ENCODE data around the gene FOLR3.
"Not testable (repeated sequence)": the region's sequence is repeated elsewhere in the genome, so short reads cannot be mapped to it uniquely, and the experiment has no call there.

The FOLR3 gene

GRCh38 chr11:72123117-72123653, 12.3 kb upstream of the FOLR3 start:
- DNase-seq (ENCODE audit: low spot score), result no peak

GRCh38 chr11:72124046-72124445, 11.5 kb upstream of the FOLR3 start:
- no peak for DNase-seq (ENCODE audit: low spot score)

- no peak for DNase-seq (ENCODE audit: low spot score)
These were observed 9.6 kb upstream of the FOLR3 start for GRCh38 chr11:72125956-72126355.

GRCh38 chr11:72127923-72128322, 7.6 kb upstream of the FOLR3 start:
- no peak for DNase-seq (ENCODE audit: low spot score)

- DNase-seq (ENCODE audit: low spot score), result no peak
These were observed 6.1 kb upstream of the FOLR3 start for GRCh38 chr11:72129381-72129780.

GRCh38 chr11:72132646-72133045, 2.9 kb upstream of the FOLR3 start:
- DNase-seq (ENCODE audit: low spot score), result no peak

GRCh38 chr11:72135891-72136683, 562 bp downstream of the FOLR3 start:
- no peak for DNase-seq (ENCODE audit: low spot score)

- no peak for DNase-seq (ENCODE audit: low spot score)
These were observed 1.2 kb downstream of the FOLR3 start for GRCh38 chr11:72136684-72137262.

- DNase-seq (ENCODE audit: low spot score), result no peak
These were observed 3.4 kb downstream of the FOLR3 start for GRCh38 chr11:72138821-72139390.

GRCh38 chr11:72139500-72139899, 4.0 kb downstream of the FOLR3 start:
- no peak for DNase-seq (ENCODE audit: low spot score)

GRCh38 chr11:72140661-72141060, 5.1 kb downstream of the FOLR3 start:
- DNase-seq (ENCODE audit: low spot score), result no peak

GRCh38 chr11:72141066-72141465, 5.5 kb downstream of the FOLR3 start:
- DNase-seq (ENCODE audit: low spot score), result no peak

- not testable (repeated sequence) for DNase-seq (ENCODE audit: low spot score)
These were observed 6.6 kb downstream of the FOLR3 start for GRCh38 chr11:72142086-72142485.

GRCh38 chr11:72142543-72142942, 7.0 kb downstream of the FOLR3 start:
- not testable (repeated sequence) for DNase-seq (ENCODE audit: low spot score)

GRCh38 chr11:72144807-72145565, 9.5 kb downstream of the FOLR3 start:
- DNase-seq (ENCODE audit: low spot score), result no peak

GRCh38 chr11:72146625-72147024, 11.1 kb downstream of the FOLR3 start:
- DNase-seq (ENCODE audit: low spot score), result no peak

GRCh38 chr11:72150882-72151281, 15.4 kb downstream of the FOLR3 start:
- DNase-seq (ENCODE audit: low spot score), result no peak

- not testable (repeated sequence) for DNase-seq (ENCODE audit: low spot score)
These were observed 18.3 kb downstream of the FOLR3 start for GRCh38 chr11:72153874-72154273.

GRCh38 chr11:72154816-72155215, 19.3 kb downstream of the FOLR3 start:
- no peak for DNase-seq (ENCODE audit: low spot score)

GRCh38 chr11:72155751-72156150, 20.2 kb downstream of the FOLR3 start:
- no peak for DNase-seq (ENCODE audit: low spot score)

- DNase-seq (ENCODE audit: low spot score), result no peak
These were observed 21.6 kb downstream of the FOLR3 start for GRCh38 chr11:72157131-72157530.

- no peak for DNase-seq (ENCODE audit: low spot score)
These were observed 24.8 kb downstream of the FOLR3 start for GRCh38 chr11:72160319-72160718.

Data from putamen (tissue), 1 donor.